VCaP (cell line): ENCODE measurements around the gene FOSB.

Source experiments
- H3K27ac ChIP-seq: fragments of 450-650 bp; 2 replicates; pipeline ENCODE4 v1.5.1; 2017
- CTCF ChIP-seq: fragments of 450-650 bp; conservative IDR thresholded peaks from 2 replicates; pipeline ENCODE4 v1.5.1; 2017; ENCODE audit warnings: mild to moderate bottlenecking, moderate library complexity

The FOSB gene

GRCh38 chr19:45467456-45468158, at the start of gene FOSB:
FOSB (plus strand) TSS chr19:45467996; CDS start chr19:45468587, 591 bp downstream.
- H3K27ac ChIP-seq = peak within 1 kb of the TSS; percentile 72
- no peak for TF ChIP-seq CTCF

- TF ChIP-seq CTCF = no peak
- H3K27ac ChIP-seq = no peak overlapping the region
Observed at GRCh38 chr19:45418802-45419201, 49.0 kb upstream of the FOSB start.

- no peak for TF ChIP-seq CTCF
- H3K27ac ChIP-seq = no peak overlapping the region
Observed at GRCh38 chr19:45419396-45419795, 48.4 kb upstream of the FOSB start.

- TF ChIP-seq CTCF = no peak
- no peak overlapping the region for H3K27ac ChIP-seq
Observed at GRCh38 chr19:45419895-45420294, 47.9 kb upstream of the FOSB start.

GRCh38 chr19:45420356-45420755, 47.4 kb upstream of the FOSB start:
- TF ChIP-seq CTCF = no peak

GRCh38 chr19:45420871-45421270, 46.9 kb upstream of the FOSB start:
- TF ChIP-seq CTCF = no peak
- H3K27ac ChIP-seq = no peak overlapping the region

More at GRCh38 chr19:45420356-45420755, 47.4 kb upstream of the FOSB start:
- no peak overlapping the region for H3K27ac ChIP-seq

- no peak for TF ChIP-seq CTCF
- peak overlapping the region; percentile 88; the same call in 1 of the 2 replicates for H3K27ac ChIP-seq
Observed at GRCh38 chr19:45421947-45422498, 45.8 kb upstream of the FOSB start.
